Endodermal cell (in vitro differentiated cells): ENCODE data around the gene PRXL2B. TPM values are rescaled to one million over a fixed set of nuclear protein-coding genes. Genes with fewer than 3 reads are reported as not detected.

Experiments
- DNase-seq: peaks from one replicate; pipeline ENCODE4 v3.0.0-alpha.2; 2017
- H3K27ac ChIP-seq: 2 replicates; pipeline ENCODE4 v1.5.1; 2013; ENCODE audit warnings: mild to moderate bottlenecking, low read depth, low read length, moderate library complexity
- H3K27me3 ChIP-seq: 2 replicates; pipeline ENCODE4 v1.6.1; 2013; ENCODE audit warnings: mild to moderate bottlenecking, low read length, moderate library complexity; ENCODE audit not compliant: insufficient read depth, control insufficient read depth, poor library complexity, severe bottlenecking
- H3K36me3 ChIP-seq: 2 replicates; pipeline ENCODE4 v1.7.0; 2013; ENCODE audit warnings: mild to moderate bottlenecking, low read length, moderate library complexity; ENCODE audit not compliant: control insufficient read depth, insufficient read depth
- H3K4me1 ChIP-seq: one replicate; pipeline ENCODE4 v1.7.0; 2013; ENCODE audit warnings: low read length; ENCODE audit not compliant: control insufficient read depth, insufficient read depth
- H3K4me3 ChIP-seq: 2 replicates; pipeline ENCODE4 v1.5.1; 2013; ENCODE audit warnings: mild to moderate bottlenecking, low read length, moderate library complexity
- H3K9ac ChIP-seq: 2 replicates; pipeline ENCODE4 v1.6.1; 2013; ENCODE audit warnings: mild to moderate bottlenecking, low read length, moderate library complexity; ENCODE audit not compliant: poor library complexity, severe bottlenecking; ENCODE audit errors: extremely low read depth
- H3K9me3 ChIP-seq: 2 replicates; pipeline ENCODE4 v1.6.1; 2013; ENCODE audit warnings: mild to moderate bottlenecking, low read length, moderate library complexity; ENCODE audit not compliant: control insufficient read depth
- H3K27ac Mint-ChIP-seq: 2 replicates; pipeline ENCODE4 v1.8.0; 2020; ENCODE audit warnings: mixed read lengths
- H3K27me3 Mint-ChIP-seq: 2 replicates; pipeline ENCODE4 v1.8.0; 2021; ENCODE audit warnings: mild to moderate bottlenecking, mixed read lengths; ENCODE audit not compliant: insufficient read depth
- H3K36me3 Mint-ChIP-seq: 2 replicates; pipeline ENCODE4 v1.8.0; 2020; ENCODE audit warnings: low read depth, mixed read lengths
- H3K4me1 Mint-ChIP-seq: 2 replicates; pipeline ENCODE4 v1.8.0; 2020; ENCODE audit warnings: mixed read lengths
- H3K4me3 Mint-ChIP-seq: 2 replicates; pipeline ENCODE4 v1.8.0; 2020; ENCODE audit warnings: mild to moderate bottlenecking, moderate library complexity, mixed read lengths
- H3K9me3 Mint-ChIP-seq: 2 replicates; pipeline ENCODE4 v1.8.0; 2020; ENCODE audit warnings: mild to moderate bottlenecking, mixed read lengths
- CTCF ChIP-seq: fragments of 200-600 bp; sonication (generic); conservative IDR thresholded peaks from 2 replicates; pipeline ENCODE4 v1.5.0; 2021; ENCODE audit warnings: antibody characterized with exemption, mild to moderate bottlenecking
- WGBS, 2 experiments: methylation state at CpG; one replicate each; pipeline versions ENCODE4 v1.1.5 to v1.1.7; 2013; ENCODE audit warnings: missing lambda C conversion rate in 2 of 2, mixed read lengths in 1 of 2; ENCODE audit not compliant: insufficient coverage in 1 of 2, insufficient read length in 1 of 2; 5-methylcytosine and 5-hydroxymethylcytosine counted together
- total RNA-seq, 2 donors: library from RNA; stranded (reverse); fragmentation: NEBNext Ultra II Directional in 1 of 2; extraction: Animal tissue kit (Norgen Biotek cat#: 25700) in 1 of 2; gene quantifications; 2 replicates in 1 of 2; 3 replicates in 1 of 2; pipeline ENCODE4 v1.2.1, GENCODE V29; 2021

PRXL2B gene
- total RNA-seq, 2 donors from 2014 or later = 33.4 to 34.4 TPM

GRCh38 chr1:2635361-2636010 is 48.9 kb downstream of the PRXL2B start:
- H3K4me1 ChIP-seq = no peaks in the 10 kb centered on the region
- no peak overlapping the region for H3K9ac ChIP-seq
- Mint-ChIP-seq H3K9me3 (peaks cover 19% of the 10 kb centered on the region), H3K27me3 (peaks cover 73% of the 10 kb centered on the region), H3K36me3 (no peaks in the 10 kb centered on the region), H3K27ac (no peak overlapping the region), H3K4me1 (no peaks in the 10 kb centered on the region), H3K4me3 (no peak overlapping the region)
- H3K4me3 ChIP-seq = no peak overlapping the region
- WGBS, 2 experiments = 79 to 89% methylated on average over 7 to 10 of the region's 10 CpGs
- H3K9me3 ChIP-seq = peaks cover 15% of the 10 kb centered on the region
- no peak for DNase-seq
- TF ChIP-seq CTCF = no peak
- H3K27ac ChIP-seq = no peak overlapping the region
- H3K27me3 ChIP-seq = peaks cover 4% of the 10 kb centered on the region
- H3K36me3 ChIP-seq = no peaks in the 10 kb centered on the region

GRCh38 chr1:2636733-2637132 is 50.2 kb downstream of the PRXL2B start:
- DNase-seq = no peak
- no peak overlapping the region for H3K9ac ChIP-seq
- H3K4me3 ChIP-seq = no peak overlapping the region
- Mint-ChIP-seq H3K9me3 (peaks cover 19% of the 10 kb centered on the region), H3K36me3 (no peaks in the 10 kb centered on the region), H3K4me3 (no peak overlapping the region), H3K4me1 (no peaks in the 10 kb centered on the region), H3K27me3 (peaks cover 60% of the 10 kb centered on the region), H3K27ac (no peak overlapping the region)
- H3K27ac ChIP-seq = no peak overlapping the region
- TF ChIP-seq CTCF = no peak
- H3K9me3 ChIP-seq = peaks cover 13% of the 10 kb centered on the region
- no peaks in the 10 kb centered on the region for H3K27me3 ChIP-seq
- no peaks in the 10 kb centered on the region for H3K4me1 ChIP-seq
- no peaks in the 10 kb centered on the region for H3K36me3 ChIP-seq
- WGBS, 2 experiments = 82 to 84% methylated on average over 6 to 7 of the region's 7 CpGs

GRCh38 chr1:2637442-2638145 is 51.0 kb downstream of the PRXL2B start:
- Histone ChIP-seq H3K4me1 (no peaks in the 10 kb centered on the region), H3K4me3 (no peak overlapping the region), H3K36me3 (no peaks in the 10 kb centered on the region), H3K27ac (no peak overlapping the region), H3K9me3 (peaks cover 13% of the 10 kb centered on the region), H3K9ac (no peak overlapping the region), H3K27me3 (no peaks in the 10 kb centered on the region)
- Mint-ChIP-seq H3K36me3 (no peaks in the 10 kb centered on the region), H3K27ac (no peak overlapping the region), H3K27me3 (peaks cover 54% of the 10 kb centered on the region), H3K4me3 (no peak overlapping the region), H3K9me3 (peaks cover 19% of the 10 kb centered on the region), H3K4me1 (peaks cover 3% of the 10 kb centered on the region)
- 74 to 81% methylated on average over 7 to 10 of the region's 10 CpGs for WGBS, 2 experiments
- TF ChIP-seq CTCF = no peak
- DNase-seq = no peak
